Hypothalamus (tissue), 51 donors: Measurements from ENCODE around the gene UBXN1.
"Not testable (repeated sequence)": the region's sequence is repeated elsewhere in the genome, so short reads cannot be mapped to it uniquely, and the experiment has no call there.

Source experiments
- DNase-seq, 51 donors: peaks; one replicate each; lab custom pipeline; 2025; lab: John Stamatoyannopoulos, UW

Gene UBXN1

GRCh38 chr11:62709247-62710000, 30.6 kb upstream of the UBXN1 start:
- DNase-seq = peak; percentile 56 to 98 (median 93)

DNA sequence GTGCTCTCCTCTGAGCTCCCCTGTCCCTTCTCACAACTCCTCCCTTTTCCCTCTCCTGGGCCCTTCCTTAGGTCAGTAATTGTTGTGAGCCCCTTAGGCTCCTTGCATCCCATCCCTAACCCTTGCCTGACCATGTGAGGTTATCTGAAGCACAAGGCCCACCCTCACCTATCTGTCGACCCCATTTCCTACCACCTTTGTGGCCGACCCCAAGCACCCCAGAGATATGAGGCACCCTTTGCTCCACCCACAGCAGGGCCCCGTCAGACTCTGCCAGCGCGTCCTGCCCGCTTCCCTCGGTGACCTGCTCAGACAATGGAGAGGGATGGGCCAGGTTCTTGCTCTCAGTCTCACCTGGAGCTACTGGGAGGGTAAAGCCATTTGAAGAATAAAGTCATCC, 29.9 kb upstream of the UBXN1 start:
- DNase-seq = no peak

- peak in 3 of 51 donors; percentile 11 to 33 (median 17) for DNase-seq
These were observed 29.5 kb upstream of the UBXN1 start for GRCh38 chr11:62708392-62708791.

DNA sequence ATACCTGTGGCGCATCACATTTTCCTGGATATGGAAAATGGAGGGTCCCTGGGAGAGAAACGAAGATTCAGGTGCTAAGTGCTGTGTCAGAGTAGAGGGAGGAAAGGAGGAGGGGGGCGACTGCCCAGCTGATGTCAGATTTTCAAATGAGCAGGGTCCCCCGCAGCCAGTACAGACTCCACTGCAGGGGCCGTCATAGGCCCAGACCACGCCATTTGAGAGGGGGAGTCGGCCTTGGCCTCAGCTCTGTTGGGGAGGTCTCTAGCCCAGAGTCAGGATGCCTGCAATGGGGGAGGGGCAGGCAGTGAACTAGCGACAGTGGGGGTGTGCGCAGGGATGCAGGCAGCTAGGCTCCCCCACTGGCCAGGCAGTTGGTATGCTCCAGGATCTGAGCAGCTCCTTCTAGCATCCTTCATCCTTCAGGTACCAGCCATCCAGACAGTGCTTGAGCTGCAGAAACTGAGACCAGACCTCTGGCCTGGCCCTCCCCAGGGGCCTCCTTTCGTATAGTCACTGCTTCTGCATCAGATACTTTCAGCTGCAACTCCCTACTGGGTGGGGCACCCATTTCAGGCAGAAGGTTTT, 28.5 kb upstream of the UBXN1 start, which contains the start of the genes BSCL2 and GNG3:
Gene BSCL2, minus strand, starts transcription at position 148 of the 585 bp plus-strand sequence. CDS start 229 bp downstream, outside the sequence.
Gene GNG3, plus strand, starts transcription at position 400 of the 585 bp plus-strand sequence. CDS start 620 bp downstream, outside the sequence.
- peak in 46 of 51 donors; percentile 8 to 91 (median 76) for DNase-seq

- no peak for DNase-seq
These were observed 28.0 kb upstream of the UBXN1 start for GRCh38 chr11:62706850-62707247.

DNA sequence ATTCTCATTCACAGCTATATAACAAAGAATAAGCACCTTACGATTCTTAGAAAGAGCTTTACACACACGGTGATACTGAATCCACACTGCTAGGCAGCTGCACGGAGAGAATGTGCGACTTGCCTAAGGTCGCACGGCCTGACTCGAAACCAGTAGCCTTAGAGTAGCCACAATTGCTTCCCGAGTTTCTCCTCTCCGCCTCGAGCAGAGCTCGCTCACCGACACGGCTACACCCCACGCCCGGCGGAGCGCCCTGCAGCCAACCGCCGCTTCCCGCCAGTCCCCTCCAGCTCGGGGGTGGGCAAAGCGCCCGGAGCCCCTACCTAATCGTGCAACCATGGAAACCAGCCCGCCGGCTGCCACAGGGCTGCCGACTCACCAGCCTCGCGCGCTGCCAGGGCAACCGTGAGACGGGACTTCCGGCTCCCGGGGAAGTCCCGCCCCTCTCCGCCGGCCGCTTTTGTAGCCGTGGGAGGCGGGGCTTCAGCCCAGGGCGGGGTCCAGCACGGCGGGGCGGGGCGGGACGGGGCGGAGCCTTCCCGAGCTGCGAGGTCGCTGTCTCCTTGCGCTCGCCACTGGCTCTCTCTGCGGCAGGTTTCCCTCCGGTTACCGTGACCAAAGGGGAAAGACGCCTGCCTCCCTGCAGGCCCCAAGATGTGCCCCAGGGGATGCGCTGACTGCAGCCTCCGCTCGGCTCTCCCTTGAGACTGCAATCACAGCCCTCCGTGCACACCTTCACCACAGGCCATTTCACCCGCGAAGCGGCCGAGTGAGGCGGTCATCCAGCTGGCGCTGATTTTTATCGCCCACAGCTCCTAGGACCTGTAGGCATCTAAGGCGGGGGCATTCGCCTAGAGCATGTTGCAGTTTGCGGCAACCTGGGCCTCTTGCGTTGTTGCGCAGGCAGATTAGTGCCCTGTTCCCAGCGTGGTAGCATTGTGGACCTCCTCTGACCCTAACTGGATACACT, 27.3 kb upstream of the UBXN1 start:
- peak; percentile 35 to 98 (median 93) for DNase-seq

DNA sequence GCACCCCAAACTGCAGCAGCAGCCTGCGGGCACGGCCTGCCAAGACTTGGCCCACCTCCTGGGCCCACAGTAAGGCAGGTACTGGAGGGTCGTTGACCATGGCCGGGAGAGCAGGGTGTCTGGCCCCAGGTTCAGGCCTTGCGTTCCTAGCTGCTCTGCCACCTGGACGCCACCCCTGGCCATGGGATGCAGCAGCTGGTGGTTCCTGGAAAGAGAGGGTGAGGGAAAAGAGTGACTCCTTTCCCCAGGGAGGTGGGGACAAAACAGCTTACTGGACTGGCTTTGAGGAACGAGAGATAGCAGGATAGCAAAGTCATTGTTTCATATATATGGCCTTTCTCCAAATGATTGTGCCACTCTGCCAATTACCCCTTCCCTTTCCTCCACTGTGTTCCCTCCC, 26.5 kb upstream of the UBXN1 start:
- DNase-seq = no peak

DNA sequence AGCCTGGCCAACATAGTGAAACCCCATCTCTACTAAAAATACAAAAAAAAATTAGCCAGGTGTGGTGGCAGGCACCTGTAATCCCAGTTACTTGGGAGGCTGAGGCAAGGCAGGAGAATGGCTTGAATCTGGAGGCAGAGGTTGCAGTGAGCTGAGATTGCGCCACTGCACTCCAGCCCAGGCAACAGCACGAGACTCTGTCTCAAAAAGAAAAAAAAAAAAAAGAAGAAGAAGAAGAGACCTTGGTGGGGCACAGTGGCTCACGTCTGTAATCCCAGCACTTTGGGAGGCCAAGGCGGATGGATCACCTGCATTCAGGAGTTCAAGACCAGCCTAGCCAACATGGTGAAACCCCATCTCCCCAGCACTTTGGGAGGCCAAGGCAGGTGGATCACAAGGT, 25.0 kb upstream of the UBXN1 start:
- not testable (repeated sequence) for DNase-seq

DNA sequence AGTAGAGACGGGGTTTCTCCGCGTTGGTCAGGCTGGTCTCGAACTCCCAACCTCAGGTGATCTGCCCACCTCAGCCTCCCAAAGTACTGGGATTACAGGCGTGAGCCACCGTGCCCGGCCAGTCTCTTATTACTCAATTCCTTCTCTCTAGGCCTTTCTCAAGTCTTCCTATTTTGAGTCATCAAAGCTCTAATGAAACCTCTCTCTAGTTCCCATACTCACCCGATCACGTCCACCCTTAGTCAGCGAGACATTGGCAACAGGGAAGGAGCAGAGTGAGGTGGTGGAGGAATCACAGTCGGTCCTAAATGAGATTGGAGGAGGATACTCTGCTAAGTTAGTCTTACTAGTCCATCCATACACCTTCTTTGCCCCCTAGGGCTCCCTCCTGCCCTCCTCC, 23.4 kb upstream of the UBXN1 start:
- DNase-seq = peak in 1 of 51 donors; percentile 7

GRCh38 chr11:62694455-62695167, 15.7 kb upstream of the UBXN1 start:
- peak in 39 of 51 donors; percentile 7 to 77 (median 44) for DNase-seq

DNA sequence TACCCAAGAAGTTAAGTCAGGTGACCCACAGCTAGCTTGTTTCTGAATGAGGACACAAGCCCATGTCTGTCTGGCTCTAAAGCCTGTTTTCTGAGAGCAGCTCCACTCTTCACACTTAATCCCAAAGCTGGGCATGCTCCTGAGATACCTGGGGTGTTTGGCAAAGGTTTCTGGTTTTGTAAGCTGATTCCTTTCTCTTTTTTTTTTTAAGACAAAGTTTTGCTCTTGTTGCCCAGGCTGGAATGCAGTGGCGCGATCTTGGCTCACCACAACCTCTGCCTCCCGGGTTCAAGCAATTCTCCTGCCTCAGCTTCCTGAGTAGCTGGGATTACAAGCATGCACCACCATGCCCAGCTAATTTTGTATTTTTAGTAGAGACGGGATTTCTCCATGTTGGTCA, 14.8 kb upstream of the UBXN1 start:
- DNase-seq = not testable (repeated sequence)

GRCh38 chr11:62689421-62690183, 10.7 kb upstream of the UBXN1 start, which contains the start of gene LRRN4CL:
TSS of gene LRRN4CL (minus strand) at chr11:62689530. CDS start at chr11:62688508, 1,022 bp downstream.
- peak in 9 of 51 donors; percentile 3 to 42 (median 12) for DNase-seq

DNA sequence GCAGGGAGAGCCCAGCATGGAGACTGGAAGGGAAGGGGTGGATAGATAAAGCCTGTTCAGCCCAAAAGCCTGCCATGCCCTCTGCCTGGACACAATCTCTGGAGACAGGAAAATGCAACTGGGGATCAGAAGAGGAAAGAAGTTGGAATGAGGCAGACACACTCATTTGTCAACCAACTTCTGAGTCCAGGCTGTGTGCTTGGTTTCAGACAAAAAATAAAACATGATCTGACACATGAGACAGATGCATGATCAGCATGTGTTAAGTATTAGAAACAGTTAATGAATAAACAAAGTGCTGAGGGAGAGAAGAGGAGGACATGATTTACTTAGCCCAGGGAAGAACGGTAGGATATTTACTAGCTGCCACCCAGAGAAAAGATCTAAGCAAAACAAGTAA, 9.6 kb upstream of the UBXN1 start:
- no peak for DNase-seq

DNA sequence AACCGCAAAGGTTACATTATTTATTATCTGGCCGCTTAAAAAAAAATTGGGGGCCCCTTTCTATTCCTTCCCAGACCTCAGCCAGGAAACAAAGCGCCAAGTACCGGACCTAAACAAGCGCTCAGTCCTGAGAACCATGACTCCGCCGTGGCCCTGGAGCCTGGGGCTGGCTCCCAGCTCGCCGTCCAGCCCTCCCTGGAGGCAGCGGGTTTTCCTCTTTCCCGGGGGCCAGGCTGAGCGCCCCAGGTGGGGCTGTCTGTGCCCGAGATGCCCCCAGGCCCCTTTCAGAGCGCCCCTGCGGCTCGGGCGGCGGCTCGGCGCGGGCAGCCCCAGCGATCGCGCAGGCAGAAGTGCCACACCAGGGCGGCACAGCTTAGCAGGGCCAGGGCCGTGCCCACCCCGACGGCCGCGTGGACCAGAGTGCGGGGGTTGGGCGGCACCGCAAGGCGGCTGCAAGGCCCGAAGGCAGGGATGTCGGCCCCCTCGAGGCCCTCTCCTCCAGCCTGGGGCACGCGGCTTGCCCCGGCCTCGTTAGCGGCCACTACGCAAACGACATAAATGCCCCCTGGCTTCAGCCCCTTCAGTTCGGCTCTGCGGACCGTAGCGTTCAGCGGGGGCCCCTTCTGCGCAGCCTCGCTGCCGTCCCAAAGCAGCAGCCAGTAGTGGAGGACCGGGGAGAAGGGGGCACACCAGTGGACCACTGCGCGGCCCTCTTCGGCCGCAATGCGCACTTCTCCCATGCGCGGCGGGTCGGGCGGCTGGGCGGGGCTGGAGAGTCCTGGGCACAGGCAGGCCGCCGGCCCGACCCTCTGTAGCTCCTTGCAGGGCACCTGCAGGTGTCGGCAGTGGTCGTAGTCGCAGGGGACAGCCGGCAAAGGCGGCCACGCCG, 8.9 kb upstream of the UBXN1 start:
- no peak for DNase-seq

- DNase-seq = no peak
These were observed 3.6 kb upstream of the UBXN1 start for GRCh38 chr11:62682518-62682917.

- no peak for DNase-seq
These were observed 2.0 kb upstream of the UBXN1 start for GRCh38 chr11:62680825-62681240.

GRCh38 chr11:62678433-62678769, 472 bp downstream of the UBXN1 start:
- no peak for DNase-seq

DNA sequence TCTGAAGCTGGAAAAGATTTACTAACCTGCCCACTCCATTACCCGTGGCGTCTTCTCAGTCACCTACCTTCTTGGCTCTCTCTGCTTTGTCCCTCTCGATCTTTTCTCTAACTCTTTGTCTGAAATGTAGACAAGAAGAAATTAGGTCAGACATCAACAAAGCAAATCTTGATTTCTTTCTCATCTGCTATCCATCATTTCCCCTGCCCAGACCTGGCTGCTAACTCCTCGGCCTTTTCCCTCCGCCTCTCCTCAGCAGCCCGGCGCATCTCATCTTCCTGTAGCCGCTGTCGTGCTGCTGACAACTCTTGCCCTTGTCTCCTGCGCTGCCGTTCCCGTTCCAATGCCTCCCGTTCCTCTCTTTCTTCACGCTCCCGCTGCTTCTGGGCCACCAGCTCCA, 1.2 kb downstream of the UBXN1 start:
- no peak for DNase-seq
